DMS114 treated with DMSO at 0.1 percent for 48 hours (cell line): ENCODE data around the gene HS3ST1.

Experiments used
- DNase-seq: peaks from one replicate; lab custom pipeline; 2025; ENCODE audit not compliant: unreplicated experiment; lab: John Stamatoyannopoulos, UW

HS3ST1 gene

DNA sequence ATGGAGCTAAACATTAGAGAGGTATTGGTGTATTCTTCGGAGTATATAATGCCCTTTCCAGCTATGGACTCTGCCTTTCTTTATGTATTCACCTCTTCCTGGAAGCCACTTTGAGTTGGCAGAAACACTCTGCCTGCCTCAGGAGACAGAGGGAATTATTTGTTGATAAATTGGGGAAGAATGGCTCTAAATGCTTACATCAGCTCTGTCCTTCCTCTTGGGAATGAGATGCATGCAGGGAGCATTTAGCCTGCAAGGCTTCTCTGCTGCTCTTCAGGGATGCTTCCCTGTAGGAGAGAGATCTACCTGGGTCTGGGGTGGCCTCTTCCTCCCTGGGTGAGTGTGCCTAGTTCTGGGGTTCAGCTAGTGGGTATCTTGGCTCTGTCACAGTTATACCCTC is 6.9 kb upstream of the HS3ST1 start:
- no peak for DNase-seq

DNA sequence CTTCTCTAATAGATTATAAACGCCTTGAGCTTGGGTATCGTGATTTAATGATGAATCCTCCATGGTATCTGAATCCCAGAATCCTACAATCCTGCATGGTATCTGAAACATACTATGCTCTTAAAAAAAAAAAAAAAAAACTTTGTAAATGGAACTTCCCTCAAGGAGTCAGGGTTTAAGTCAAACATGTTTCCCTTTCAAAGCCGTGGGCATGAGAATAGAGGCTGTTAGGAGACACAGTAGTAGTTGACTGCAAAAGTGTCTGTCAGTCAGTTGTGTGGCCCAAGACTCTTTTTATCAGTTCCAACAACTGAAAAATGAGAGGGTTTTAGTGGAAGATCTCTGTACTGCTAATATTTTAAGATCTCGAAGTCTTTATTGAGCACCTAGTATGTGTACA is 2.4 kb upstream of the HS3ST1 start:
- DNase-seq: no peak

DNA sequence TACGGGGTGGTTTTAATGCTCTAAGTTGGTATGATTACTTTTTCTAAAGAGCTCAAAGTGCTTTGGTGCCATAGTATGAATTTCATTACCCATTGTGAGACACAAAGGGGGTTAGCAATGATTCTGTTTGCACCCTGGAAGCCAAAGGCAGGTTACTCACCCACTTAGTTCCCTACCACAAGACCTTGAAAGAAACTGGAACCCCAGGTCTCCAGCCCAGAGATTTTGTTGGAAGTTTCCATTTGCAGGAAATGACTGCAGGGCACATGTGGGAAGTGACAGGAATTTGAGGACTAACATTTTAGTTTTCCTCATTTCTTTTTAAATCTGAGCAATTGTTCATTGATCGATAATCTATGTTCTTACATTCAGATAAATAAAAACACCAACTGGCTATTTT is 1.8 kb upstream of the HS3ST1 start:
- no peak for DNase-seq

DNA sequence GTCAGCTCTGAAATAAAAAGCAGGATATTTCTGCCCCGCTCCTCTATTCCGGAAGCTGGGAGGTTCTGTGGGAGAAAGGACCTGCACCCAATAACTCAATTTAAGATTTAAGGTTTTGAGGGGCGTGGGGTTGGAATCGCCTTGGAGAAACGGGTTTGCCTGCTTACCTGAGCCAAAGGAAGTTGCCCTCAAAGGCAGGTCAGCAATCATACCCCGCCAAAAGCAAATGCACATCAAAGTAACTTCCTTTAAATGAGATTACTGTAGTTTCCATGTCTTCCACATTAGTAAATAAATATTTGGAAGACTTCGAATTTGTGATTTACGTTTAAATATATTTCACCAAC is 978 bp upstream of the HS3ST1 start:
- no peak for DNase-seq

DNA sequence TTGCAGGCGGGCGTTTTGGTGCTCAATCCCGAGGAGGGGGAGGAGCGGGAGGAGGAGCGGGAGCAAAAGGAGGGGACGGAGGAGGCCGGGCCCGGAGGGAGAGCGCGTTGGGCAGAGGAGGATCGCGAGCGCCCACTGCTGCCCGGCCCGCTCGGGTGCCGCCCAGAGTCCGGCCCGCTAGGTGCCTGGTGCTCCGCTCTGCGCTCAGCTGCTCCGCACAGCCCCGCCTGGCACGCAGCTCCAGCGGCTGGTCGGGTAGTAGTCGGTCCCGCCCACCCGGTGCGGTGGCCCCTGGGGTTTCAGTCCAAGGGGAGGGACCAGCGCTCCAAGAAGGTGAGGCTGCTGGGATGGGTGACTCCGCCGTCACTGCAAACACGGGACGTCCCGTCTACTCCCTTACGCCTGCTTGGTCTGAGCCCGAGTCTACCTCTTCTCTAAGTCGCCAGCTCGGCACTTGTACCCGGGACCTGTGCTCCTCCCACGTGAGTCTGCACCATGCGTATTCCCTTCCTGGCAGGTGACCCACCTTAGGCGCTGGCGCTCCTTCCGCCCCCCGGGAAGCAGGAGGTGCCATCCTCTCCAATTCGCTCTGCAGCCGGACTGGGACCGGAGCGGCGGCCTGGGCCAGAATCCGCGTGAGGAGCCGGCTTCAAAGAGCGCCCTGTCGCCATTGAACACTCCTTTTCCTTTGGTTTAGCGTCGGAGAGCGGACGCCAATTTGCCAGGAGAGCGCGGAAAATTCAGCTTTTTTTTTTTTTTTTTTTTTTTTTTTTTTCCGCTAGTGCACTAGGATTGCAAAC is 405 bp upstream of the HS3ST1 start:
- DNase-seq: no peak

DNA sequence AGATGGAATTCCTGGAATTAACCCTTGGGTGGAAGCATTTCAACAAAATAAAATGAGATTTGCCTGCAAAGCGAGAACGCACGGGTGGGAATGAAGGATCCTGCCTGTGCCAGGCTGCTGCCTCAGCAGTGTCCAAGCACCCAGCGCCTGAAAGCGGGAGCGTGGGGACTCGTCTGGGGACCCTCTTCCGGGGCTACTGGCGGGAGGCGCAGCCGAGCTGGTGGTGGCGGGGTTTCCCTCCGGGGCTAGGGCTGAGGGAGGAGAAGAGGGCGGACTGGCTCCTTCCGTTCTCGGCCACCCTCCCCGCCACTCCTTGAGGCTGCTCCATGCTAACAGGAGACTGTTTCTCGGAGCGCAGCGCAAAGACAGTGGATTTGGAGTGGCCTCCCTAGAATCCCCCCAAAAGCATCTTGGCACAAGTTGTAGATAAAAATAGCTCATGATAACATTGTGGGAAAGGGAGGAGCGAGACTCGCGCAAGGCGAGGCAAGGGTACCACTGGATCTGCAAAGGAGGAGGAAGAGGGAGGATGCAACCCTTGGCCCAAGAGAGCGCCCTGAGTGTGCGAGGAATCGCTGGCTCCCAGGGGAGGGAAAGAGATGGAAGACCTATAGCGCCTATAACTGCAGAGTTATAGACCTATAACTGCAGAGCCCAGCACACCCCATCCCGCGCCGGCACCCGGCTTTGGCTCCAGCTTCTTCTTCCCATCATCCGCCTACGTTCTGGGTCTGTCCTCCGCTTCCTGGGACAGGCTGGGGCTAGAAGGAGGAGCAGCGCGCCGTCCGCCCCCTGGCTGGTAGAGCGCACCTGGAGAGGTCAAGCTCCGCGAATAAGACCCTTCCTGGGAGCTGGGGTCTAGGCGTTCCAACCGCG is 1.3 kb downstream of the HS3ST1 start:
- DNase-seq: no peak

DNA sequence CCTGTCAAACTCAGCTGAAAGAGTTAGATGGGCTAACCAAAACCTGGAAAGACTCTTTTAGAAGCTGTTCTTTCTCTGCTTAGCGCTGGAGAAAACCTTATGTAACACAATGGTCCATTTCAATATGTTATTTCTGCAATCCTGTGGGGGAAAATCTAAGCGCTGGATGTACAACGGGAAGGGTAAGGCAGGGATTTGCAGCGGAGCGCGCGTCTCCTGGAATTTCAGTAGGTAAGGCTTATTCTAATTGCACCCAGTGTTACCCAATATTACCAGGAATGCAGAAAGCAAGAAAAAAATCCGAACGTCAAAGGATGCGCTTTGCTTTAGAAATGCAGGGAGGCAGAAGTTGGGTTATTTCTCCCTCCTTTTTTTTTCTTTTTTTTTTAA is 2.0 kb downstream of the HS3ST1 start:
- no peak for DNase-seq

DNA sequence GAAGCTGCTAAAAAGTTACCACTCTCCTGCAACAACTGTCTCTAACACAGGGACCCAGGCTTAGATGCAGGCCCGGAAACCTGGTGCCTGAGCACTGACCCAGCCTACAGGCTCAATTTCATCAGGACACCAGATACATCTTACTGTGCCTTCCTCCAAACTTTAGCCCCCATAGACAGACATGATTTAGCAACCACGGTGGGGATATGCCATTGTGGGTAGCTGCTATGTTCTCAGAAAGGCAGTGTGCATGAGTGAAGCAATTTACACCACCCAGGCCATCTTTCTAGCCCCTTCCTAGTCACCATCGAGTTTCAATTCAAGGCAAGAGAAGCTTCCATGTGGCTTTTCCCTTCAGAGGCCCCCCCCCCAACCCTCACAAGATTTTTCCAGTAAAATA is 2.7 kb downstream of the HS3ST1 start:
- DNase-seq: no peak

DNA sequence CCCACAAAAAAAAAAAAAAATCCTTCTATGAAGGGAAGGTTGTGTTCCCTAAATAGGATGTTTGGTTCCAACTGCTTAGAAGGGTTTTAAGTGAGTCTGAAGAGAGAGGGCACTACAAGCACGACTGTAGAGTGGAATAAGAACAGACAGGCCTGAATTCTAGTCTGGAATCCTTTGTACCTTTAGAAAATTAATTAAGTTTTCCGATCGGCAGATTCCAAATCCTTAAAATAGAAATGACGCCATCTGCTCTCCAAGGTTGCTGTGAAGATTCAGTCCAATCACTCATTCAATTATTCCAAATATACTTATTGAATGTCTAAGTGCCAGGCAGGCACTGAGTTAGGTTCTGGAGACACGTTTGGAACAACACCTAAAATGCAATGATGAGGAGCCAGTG is 3.8 kb downstream of the HS3ST1 start:
- DNase-seq: no peak

DNA sequence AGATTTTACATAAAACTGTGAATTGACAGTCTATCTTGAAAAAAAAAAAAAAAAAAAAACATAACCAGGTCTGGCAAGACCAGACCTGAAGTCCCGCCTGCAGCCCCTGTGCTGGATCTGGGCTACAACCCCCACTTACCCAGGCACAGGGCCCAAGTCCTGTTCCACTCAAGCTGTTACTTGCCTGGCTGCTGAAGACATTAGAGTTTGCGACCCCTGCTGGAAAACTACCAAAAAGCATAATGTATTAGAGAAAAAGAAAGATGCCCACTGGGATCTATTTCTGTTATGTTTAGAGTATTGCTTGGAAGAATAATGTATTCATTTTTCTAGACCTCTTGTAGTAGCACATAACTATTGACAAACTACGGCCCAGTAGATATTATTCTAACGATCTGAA is 4.7 kb downstream of the HS3ST1 start:
- no peak for DNase-seq

DNA sequence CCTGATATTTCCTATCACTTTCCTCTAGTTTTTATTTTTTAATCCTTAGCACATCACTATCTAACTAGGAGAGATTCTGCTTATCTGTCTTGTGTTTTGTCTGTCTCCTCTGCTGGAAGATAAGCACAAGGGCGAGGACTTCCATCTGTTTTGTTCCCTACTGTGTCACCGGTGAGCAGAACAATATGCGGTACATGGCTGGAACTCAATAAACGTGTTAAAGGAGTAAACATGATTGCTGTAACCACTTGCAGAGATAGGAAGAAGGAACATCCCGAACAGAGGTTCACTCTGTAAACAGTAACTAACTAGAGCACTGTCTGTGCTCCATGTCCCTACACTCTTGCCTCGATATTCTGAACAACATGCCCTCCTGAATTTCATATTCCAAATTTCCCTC is 5.2 kb downstream of the HS3ST1 start:
- no peak for DNase-seq

DNA sequence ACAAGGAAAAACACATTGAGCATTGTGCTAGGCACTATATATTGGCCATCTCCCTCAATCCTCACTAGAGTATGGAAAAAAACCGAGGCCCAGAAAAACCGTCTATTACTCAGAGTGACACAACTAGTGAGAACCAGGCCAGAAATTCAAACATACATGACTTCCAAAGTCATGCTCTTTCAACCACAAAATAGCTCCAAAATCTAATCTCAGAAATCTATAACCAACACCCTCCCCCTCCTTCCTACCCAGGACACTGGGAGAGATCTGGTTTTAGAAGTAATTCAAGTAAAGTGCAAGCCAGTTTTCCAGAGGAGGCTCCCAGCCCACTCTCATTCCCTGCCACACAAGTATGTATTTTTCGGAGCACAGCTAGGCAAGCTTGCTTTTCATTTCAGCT is 7.6 kb downstream of the HS3ST1 start:
- DNase-seq: no peak

DNA sequence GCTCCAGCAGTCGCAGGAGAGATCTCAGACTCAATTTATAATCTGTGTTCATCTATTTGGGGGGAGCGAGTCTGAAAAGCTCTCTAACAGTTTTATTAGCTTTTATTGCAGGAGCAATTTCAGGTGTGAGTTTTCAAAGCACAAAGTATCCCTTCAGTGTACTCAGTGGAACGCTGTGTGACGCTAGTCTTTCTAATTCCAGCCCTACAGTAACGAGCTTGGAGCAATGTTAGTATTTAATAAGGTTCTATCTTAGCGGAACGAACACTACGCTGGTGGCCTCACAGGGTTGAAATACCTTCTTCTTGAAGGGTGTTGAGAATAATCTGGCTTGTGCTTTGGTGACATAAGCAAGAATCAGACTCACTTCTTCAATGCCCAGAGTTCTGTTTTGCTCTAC is 8.4 kb downstream of the HS3ST1 start:
- DNase-seq: no peak

DNA sequence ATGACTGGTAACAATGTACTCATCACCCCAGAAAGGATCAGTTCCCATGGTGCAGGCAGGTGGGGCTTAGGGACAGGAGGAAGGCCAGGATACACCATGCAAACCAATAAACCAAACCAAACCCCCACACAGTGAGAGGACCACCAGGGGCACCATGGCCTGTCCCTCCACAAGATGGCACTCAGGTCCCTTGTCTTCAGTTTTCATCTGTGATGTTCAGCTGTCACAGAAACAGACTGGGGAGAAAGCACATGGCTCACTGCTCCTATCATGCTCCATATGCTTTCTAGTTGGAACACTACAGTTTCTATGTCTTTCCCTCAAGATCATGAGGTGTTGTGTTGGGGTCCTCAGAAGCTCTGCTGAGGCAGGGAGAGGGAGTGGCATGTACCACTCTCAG is 10.1 kb downstream of the HS3ST1 start:
- no peak for DNase-seq

DNA sequence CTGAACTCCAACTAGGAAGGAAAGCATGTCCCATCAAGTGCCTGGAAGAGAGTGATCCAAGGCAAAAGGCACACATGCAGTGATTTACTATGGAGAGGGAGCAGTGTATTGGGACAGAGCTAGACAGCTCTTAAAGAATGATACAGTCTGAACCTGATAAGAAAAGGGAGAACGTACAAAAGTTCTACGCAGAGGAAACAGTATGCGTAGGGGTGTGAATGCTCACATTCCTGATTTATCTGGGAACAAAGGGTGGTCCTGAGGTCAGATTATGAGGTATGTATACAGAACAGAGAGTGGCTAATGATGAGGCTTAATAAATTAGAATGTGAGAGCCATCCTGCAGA is 12.0 kb downstream of the HS3ST1 start:
- DNase-seq: no peak

DNA sequence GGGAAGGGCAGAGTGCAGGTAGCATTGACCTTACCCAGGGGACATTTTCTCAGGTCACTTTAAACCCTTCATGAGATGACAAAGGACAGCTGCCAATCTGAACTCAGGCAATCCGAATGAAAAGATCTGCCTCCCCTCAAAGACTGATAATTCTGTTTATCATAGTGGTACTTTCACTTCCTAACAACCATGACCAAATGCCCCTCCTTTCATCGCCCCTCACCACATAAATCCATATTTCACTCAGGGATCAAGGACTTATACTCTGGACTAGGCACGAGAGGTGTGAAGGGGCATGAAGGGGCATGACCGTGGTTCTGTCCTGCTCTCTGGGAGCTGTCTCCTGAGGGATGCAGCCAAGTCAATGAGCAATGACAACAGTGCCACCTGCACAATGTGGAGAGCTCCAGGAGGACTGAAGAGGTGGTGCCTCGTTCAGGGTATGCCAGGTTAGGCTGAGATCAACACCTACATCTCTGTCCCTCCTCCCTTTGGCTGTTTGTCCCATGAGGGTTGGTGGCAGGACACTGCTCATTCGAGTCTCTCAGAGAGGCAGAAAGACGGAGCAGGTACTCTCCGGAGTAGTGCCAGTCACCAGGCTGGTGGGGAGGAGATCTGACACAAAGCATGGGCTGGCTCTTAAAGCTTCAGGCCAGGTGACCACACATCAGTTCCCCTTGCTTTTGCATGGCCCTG is 12.5 kb downstream of the HS3ST1 start:
- no peak for DNase-seq

DNA sequence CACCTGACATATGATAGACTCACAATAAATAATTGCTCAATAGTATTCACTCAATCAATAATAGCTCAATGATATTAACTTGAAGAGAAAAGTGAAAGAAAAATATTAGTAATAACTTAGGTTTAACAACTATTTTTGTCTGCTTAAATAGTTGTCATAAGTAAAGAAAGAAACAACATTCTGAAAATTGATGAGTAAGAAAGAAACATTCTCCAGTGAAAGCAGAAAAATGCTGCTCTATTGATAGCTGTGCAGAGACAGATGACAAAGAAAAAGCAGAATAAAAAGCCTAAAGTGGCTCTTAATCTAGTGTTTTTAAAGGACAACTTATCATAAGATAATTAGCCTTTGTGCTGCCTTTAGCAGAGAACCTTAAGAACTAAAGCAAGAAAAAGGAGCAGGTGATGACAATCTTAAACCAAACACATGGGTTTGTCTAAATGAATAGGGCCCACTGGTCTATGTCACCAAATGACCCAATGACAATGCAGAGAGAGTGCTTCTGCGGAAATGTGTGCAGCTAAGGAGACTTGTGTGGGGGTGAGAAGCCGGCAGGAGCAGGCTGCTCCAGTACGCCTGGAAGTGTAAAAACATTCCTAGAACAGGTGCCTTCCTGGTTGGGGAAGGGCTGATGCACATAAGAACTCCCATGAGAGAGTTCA is 13.2 kb downstream of the HS3ST1 start:
- DNase-seq: no peak

DNA sequence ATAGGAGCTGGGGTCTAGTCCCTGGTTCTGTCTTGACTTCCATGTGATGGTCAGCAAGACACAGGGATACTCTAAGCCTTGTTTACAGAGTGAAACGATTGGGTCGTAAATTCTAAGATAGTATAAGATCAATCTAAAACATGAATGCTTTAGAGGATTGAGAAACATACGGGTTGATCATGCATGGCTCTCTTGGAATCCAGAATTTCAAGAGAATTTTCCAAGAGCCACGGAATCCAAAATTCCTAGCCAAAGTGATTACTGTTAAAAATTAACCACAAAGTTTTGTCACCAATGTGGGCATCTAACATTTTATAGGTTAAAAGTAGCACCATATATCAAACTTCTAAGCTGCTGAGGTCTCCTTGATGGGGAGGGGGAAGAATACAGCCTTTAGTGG is 16.5 kb downstream of the HS3ST1 start:
- no peak for DNase-seq

DNA sequence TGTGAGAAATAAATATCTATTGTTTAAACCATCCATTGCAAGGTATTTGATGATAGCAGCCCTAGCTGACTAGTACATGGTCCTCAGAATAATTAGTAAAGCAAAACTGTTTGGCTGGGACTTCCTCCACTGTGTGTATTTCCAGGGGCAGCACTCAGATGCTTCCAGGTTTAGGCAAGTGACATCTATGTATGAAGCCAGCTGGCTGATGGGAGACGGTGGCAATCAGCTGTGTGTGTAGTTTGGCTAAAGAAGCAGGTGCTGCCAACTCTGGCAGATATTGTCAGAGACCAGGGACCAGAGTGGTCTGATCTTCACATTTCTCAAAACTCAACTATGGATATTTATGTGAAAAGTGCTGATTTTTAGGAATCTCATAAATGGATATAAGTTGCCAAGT is 19.1 kb downstream of the HS3ST1 start:
- DNase-seq: no peak

DNA sequence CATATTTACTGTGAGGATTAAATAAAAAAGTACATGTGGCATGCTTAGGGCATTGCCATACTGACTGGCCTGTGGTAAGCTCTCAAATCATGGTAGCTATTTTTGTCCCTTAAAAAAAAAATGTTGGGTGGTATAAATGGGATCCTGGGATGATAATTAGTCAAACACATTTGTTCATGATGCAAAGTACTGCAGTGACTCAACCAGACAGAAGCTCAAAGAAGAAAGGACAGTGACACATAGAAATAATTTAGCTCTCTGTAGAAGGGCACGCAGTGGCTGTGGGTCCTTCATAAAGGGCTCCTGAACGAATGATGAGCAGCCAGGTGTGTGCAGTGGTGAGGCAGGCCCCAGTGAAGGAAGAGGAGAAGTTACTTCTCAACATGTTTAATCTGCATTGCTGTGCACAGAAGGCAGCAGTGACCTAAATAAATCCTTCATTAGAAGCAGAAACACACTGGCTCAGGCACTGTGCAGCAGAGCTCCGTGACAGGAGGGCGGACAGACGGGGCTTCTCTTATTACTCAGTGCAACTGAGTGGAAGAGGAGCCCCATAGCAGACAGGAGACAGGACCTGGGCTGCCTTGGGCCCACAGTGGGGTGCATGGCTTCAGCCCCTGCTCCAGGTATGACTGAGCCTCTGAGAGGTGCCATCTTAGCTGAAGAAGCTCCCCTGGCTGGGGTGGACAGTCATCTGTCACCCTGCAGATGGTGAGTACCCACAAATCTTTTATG is 20.3 kb downstream of the HS3ST1 start:
- no peak for DNase-seq

DNA sequence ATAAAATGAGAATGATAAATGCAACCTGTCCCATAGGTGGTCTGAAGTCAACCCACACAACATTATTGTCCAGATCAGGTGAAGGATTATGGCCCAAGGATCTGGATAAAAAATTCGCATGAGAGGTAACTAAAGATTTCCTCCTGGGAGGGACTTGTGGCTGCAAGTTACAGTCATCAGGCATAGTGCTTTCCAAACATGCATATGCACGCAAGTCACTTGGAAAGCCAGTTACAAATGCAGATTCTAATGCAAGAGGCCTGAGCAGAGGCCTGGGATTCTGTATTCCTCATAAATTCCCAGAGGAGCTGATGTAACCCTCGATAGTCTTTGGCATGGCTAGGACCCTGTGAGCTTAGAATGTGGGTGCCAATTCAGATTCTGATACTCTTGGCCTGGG is 21.1 kb downstream of the HS3ST1 start:
- no peak for DNase-seq
